ENCODE results near the gene FAR1. TPM values are rescaled to one million over a fixed set of nuclear protein-coding genes. Genes with fewer than 3 reads are reported as not detected.

Gene FAR1
- polyA plus RNA-seq, 1 donor from 2014 or later, result 110 TPM

DNA sequence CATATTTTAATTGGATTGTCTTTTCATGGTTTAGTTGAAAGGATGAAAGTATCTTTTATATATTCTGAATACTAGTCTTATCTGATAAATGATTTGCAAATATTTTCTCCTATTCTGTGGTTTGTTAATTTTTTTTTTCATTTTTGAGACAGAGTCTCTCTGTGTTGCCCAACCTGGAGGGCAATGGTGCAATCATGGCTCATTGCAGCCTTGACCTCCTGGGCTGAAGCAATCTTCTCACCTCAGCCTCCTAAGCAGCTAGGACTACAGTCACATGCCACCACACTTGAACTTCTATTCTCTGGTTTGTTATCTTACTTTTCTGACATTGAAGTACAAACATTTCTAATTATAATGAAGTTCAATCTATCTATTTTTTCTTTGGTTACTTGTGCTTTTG is 30.0 kb upstream of the FAR1 start:
- Histone ChIP-seq H3K27ac (ENCODE audit: low read length) (no peak overlapping the region), H3K79me2 (replicated peaks; ENCODE audit: insufficient read depth, low read length) (no peaks in the 10 kb centered on the region), H3K27me3 (ENCODE audit: insufficient read depth, low read depth, low read length) (no peaks in the 10 kb centered on the region), H3K4me3 (ENCODE audit: low read length) (no peak overlapping the region), H3K9me3 (ENCODE audit: low read length) (no peaks in the 10 kb centered on the region), H3K36me3 (ENCODE audit: insufficient read depth, low read length) (no peaks in the 10 kb centered on the region), H4K20me1 (ENCODE audit: insufficient read depth) (no peaks in the 10 kb centered on the region), H2AFZ (ENCODE audit: low read depth, low read length) (no peak overlapping the region), H3K4me2 (ENCODE audit: low read length) (no peak overlapping the region), H3K9ac (ENCODE audit: low read length) (no peak overlapping the region), H3K9me2 (ENCODE audit: insufficient read depth, low read length) (no peaks in the 10 kb centered on the region), H3F3A (ENCODE audit: insufficient read depth, low read length, poor library complexity, severe bottlenecking) (no peaks in the 10 kb centered on the region)
- TF ChIP-seq EZH2 (IDR thresholded peaks at IDR 0.05; ENCODE audit: borderline replicate concordance, insufficient read depth, low read length, poor library complexity, severe bottlenecking), result no peak
- no peak for TF ChIP-seq EP300 (conservative IDR thresholded peaks at IDR 0.05; ENCODE audit: poor library complexity, severe bottlenecking)
- no peak for TF ChIP-seq POLR2AphosphoS5 (IDR thresholded peaks at IDR 0.05)

DNA sequence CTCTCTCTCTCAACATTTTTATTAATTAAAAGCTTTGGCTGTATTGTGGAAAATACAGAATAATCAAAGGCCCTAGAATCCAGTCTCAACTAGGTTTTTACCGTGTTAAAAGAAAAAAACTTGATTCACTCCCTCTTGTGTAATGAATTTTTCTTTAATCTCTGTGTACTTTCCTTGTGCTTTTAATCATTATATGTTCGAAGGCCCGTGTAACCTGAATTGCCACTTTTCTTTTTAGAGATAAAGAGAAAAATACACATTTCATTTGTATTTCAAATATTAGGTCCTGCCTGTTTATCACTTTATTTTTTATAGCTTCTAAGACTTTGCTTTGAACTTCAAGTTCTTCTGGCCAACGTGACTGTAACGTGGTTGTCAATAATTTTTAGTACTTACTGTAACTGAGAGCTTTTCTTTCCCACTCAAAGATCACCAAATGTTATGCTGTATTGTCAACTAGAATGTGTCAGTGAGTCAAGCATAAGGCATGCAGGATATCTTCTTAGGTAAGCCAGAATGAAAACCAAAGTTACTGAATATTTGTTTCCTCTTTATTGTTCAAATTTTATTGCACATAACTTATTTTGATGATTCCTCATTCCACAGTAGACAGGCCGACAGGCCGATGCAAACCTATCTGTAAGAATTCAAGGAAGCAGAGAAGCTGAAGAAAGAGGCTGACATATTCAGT is 23.3 kb upstream of the FAR1 start:
- Histone ChIP-seq H3K27ac (ENCODE audit: low read length) (no peak overlapping the region), H3K4me3 (ENCODE audit: low read length) (no peak overlapping the region), H3K36me3 (ENCODE audit: insufficient read depth, low read length) (no peaks in the 10 kb centered on the region), H3K9me3 (ENCODE audit: low read length) (no peaks in the 10 kb centered on the region), H3F3A (ENCODE audit: insufficient read depth, low read length, poor library complexity, severe bottlenecking) (no peaks in the 10 kb centered on the region), H4K20me1 (ENCODE audit: insufficient read depth) (no peaks in the 10 kb centered on the region), H2AFZ (ENCODE audit: low read depth, low read length) (no peak overlapping the region), H3K27me3 (ENCODE audit: insufficient read depth, low read depth, low read length) (no peaks in the 10 kb centered on the region), H3K9ac (ENCODE audit: low read length) (no peak overlapping the region), H3K79me2 (replicated peaks; ENCODE audit: insufficient read depth, low read length) (no peaks in the 10 kb centered on the region), H3K9me2 (ENCODE audit: insufficient read depth, low read length) (no peaks in the 10 kb centered on the region), H3K4me2 (ENCODE audit: low read length) (no peak overlapping the region)
- TF ChIP-seq, protein P1, sequence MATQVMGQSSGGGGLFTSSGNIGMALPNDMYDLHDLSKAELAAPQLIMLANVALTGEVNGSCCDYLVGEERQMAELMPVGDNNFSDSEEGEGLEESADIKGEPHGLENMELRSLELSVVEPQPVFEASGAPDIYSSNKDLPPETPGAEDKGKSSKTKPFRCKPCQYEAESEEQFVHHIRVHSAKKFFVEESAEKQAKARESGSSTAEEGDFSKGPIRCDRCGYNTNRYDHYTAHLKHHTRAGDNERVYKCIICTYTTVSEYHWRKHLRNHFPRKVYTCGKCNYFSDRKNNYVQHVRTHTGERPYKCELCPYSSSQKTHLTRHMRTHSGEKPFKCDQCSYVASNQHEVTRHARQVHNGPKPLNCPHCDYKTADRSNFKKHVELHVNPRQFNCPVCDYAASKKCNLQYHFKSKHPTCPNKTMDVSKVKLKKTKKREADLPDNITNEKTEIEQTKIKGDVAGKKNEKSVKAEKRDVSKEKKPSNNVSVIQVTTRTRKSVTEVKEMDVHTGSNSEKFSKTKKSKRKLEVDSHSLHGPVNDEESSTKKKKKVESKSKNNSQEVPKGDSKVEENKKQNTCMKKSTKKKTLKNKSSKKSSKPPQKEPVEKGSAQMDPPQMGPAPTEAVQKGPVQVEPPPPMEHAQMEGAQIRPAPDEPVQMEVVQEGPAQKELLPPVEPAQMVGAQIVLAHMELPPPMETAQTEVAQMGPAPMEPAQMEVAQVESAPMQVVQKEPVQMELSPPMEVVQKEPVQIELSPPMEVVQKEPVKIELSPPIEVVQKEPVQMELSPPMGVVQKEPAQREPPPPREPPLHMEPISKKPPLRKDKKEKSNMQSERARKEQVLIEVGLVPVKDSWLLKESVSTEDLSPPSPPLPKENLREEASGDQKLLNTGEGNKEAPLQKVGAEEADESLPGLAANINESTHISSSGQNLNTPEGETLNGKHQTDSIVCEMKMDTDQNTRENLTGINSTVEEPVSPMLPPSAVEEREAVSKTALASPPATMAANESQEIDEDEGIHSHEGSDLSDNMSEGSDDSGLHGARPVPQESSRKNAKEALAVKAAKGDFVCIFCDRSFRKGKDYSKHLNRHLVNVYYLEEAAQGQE (IDR thresholded peaks at IDR 0.05; ENCODE audit: borderline replicate concordance), result no peak
- no peak for TF ChIP-seq RAD21 (conservative IDR thresholded peaks at IDR 0.05)
- TF ChIP-seq MXI1 (conservative IDR thresholded peaks at IDR 0.05; ENCODE audit: poor library complexity, severe bottlenecking), result no peak
- TF ChIP-seq, protein P2, sequence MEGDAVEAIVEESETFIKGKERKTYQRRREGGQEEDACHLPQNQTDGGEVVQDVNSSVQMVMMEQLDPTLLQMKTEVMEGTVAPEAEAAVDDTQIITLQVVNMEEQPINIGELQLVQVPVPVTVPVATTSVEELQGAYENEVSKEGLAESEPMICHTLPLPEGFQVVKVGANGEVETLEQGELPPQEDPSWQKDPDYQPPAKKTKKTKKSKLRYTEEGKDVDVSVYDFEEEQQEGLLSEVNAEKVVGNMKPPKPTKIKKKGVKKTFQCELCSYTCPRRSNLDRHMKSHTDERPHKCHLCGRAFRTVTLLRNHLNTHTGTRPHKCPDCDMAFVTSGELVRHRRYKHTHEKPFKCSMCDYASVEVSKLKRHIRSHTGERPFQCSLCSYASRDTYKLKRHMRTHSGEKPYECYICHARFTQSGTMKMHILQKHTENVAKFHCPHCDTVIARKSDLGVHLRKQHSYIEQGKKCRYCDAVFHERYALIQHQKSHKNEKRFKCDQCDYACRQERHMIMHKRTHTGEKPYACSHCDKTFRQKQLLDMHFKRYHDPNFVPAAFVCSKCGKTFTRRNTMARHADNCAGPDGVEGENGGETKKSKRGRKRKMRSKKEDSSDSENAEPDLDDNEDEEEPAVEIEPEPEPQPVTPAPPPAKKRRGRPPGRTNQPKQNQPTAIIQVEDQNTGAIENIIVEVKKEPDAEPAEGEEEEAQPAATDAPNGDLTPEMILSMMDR (IDR thresholded peaks at IDR 0.05; ENCODE audit: poor library complexity, severe bottlenecking), result no peak
- no peak for TF ChIP-seq SMC3 (conservative IDR thresholded peaks at IDR 0.05; ENCODE audit: poor library complexity)
- TF ChIP-seq EZH2 (IDR thresholded peaks at IDR 0.05; ENCODE audit: borderline replicate concordance, insufficient read depth, low read length, poor library complexity, severe bottlenecking), result no peak
- no peak for TF ChIP-seq POLR2AphosphoS5 (IDR thresholded peaks at IDR 0.05)
- no peak for TF ChIP-seq EP300 (conservative IDR thresholded peaks at IDR 0.05; ENCODE audit: poor library complexity, severe bottlenecking)
- TF ChIP-seq TAF1 (IDR thresholded peaks at IDR 0.05; ENCODE audit: low read depth), result no peak
